ENCODE results near the gene OPN1SW.

The OPN1SW gene

DNA sequence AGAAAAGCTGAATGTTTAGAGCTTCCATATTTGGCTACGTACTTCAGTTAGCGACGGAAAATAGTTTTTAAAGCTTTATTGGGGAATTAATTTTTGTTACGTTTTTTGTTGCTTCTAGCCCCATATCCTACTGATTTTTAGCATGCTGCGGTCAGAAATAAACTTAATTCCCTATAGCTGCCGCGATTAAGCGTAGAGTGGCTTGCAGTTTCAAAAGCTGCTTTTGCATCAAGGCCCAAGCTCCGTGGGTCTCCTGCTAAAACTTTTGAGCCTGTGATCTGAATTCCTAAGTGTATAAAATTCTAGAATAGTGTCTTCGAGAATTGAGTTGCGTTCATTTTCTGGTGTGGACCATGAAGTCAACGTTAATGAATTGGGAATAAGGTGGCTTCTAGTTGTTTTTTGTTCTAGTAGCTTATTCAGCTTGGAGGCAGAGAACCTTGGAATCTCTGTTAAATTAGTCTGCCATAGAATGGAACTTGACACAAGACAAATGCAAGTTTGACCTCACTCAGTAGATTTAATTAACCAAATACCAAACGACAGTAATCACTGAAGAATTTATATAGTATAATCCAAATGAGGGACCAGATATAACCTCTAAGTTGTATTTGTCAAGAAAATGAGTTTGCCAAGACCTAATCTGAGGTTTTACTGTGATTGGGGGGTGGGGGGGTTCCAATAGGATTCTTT is 35.5 kb downstream of the OPN1SW start:
- TF ChIP-seq GATA3 (IDR thresholded peaks at IDR 0.05; ENCODE audit: low read depth, low read length) (no peak), GATA2 (IDR thresholded peaks at IDR 0.05; ENCODE audit: low read depth, low read length) (no peak)

DNA sequence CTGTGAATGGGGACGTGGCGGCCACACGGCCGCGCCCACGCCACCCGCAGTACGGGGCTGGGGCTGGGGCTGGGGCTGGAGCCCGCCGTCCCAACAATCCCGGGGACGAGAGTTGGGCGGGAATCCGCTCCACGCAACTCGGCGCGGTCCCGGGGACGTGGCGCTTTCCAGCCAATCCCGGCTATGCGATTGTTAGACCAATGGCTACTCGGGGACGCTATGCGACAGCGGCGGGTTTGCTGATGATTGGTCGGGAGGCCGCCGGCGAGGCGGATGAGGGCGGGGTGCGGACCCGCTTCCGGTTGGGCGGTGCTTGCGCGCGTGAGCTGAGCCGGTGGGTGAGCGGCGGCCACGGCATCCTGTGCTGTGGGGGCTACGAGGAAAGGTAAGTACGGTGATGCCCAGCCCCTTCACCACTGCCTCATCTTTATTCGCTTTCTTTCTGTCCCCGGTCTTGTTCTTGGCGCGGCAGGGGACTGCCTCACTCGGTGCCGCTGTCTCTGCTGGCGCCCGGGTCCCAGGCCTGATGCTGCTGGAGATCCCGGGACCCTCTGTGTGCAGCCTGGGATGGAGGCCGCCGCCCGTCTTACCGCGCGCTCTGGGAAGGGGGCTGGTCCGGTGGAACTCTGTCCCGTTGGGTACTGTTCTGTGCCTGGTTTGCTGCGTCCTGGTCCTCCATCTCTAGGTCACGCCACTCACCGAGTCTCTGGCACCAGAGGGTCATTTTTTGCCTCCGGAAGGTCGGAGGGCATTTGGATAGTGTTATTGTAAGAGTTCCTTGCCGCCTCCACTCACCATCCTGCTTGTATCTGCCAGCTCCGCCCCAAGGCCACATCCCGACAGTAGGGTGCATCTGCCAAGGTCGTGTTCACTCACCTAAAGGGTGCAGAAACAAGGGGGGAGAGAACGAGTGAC is 36.3 kb downstream of the OPN1SW start, which contains the start of gene CALU:
Gene CALU, plus strand, starts transcription at position 312 of the 915 bp plus-strand sequence. CDS start 9,225 bp downstream, outside the sequence.
- no peak for TF ChIP-seq GATA3 (IDR thresholded peaks at IDR 0.05; ENCODE audit: low read depth, low read length)
- no peak for TF ChIP-seq GATA2 (IDR thresholded peaks at IDR 0.05; ENCODE audit: low read depth, low read length)

DNA sequence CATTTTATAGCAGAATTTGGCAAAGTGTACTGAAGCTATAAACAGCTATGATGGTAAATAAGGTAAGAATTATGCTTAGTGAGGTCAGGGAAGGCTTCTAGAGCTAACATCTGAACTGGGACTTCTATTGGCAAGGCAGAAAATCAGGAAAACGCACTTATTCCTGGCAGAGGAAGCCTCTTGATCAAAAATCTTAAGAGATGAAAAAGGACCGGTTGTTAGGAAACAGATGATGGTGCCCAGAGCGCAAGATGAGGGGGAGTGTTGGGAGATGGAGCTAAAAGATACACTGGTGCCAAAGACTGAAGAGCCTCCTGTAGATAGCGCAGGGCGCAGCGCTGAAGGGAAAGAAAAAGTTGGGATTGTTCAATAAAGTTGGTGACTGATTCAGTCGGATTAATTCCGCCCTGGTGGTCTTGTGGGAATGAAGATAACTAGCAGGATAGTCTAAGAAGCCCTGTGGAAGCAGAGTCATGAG is 37.0 kb downstream of the OPN1SW start:
- TF ChIP-seq GATA3 (IDR thresholded peaks at IDR 0.05; ENCODE audit: low read depth, low read length) (no peak; the same call in 1 of the 2 replicates), GATA2 (IDR thresholded peaks at IDR 0.05; ENCODE audit: low read depth, low read length) (peak; percentile 39)

DNA sequence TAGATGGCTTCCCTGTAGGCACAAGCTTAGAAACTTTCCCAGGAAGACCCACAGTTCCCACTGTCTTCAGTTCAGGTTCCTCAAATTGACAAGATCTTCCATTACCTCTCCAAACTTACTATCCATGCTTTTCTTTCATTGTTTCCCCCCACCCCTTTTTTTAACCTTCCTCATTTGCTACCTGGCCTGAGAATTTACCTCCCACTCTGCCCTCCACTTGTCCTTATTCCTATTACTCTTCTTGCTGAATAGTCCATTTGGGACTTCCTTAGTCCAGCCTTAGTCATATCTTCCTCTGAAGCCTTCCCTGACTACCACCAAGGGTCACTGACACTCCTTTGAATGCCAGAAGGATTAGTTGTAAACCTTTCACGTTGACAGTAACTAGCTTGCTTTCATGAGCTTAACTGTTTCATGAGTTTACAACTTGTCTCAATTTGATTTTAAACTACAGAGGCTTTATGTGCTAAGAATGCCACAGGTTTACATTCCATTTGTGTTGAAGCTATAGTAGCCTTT is 37.7 kb downstream of the OPN1SW start:
- TF ChIP-seq GATA2 (IDR thresholded peaks at IDR 0.05; ENCODE audit: low read depth, low read length) (no peak), GATA3 (IDR thresholded peaks at IDR 0.05; ENCODE audit: low read depth, low read length) (no peak)

DNA sequence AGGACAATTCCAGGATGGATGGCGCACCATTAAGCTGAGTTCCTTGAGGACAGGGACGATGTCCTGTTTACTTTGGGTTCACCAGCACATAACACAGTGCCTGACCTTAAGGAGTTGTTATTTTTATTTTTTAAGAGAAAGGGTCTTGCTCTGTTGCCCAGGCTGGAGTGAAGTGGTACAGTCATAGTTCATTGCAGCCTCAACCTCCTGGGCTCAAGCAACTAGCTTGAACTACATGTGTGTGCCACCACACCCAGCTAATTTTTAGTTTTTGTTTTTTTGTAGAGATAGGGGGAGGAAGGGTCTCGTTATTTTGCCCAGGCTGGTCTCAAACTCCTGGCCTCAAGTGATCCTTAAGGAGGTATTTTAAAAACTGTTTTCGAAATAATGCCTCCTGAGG is 38.2 kb downstream of the OPN1SW start:
- TF ChIP-seq GATA2 (IDR thresholded peaks at IDR 0.05; ENCODE audit: low read depth, low read length) = no peak
- TF ChIP-seq GATA3 (IDR thresholded peaks at IDR 0.05; ENCODE audit: low read depth, low read length) = no peak

DNA sequence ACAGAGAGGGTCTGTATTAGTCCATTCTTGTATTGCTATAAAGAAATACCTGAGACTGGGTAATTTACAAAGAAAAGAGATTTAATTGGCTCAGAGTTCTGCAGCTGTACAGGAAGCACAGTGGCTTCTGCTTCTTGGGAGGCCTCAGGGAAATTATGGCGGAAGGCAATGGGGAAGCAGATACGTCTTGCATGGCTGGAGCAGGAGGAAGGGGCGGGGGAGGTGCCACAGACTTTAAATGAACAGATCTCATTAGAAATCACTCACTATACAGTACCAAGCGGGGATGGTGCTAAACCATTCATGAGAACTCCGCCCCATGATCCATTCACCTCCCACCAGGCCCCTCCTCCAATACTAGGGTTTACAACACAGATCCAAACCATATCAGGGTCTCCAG is 40.2 kb downstream of the OPN1SW start:
- TF ChIP-seq GATA3 (IDR thresholded peaks at IDR 0.05; ENCODE audit: low read depth, low read length) = no peak
- TF ChIP-seq GATA2 (IDR thresholded peaks at IDR 0.05; ENCODE audit: low read depth, low read length) = no peak

DNA sequence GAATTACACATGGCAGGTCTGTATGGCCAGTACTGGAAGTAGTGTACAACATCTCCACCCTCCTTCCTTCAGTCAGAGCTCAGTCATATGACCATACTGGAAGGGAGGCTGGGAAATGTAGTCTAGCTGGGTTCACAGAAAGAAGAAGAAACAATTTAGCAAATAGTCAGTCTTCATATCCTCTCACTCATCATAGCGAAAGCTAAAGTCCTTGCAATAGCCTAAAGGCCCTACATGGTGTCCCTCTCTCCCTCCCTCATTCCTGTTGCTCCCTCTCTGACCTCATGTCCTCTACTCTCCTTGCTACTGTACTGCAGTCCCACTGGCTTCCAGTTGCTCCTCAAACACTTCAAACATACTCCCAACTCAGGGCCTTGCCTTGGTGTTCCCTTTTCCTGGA is 40.7 kb downstream of the OPN1SW start:
- TF ChIP-seq GATA3 (IDR thresholded peaks at IDR 0.05; ENCODE audit: low read depth, low read length) = no peak
- TF ChIP-seq GATA2 (IDR thresholded peaks at IDR 0.05; ENCODE audit: low read depth, low read length) = no peak

DNA sequence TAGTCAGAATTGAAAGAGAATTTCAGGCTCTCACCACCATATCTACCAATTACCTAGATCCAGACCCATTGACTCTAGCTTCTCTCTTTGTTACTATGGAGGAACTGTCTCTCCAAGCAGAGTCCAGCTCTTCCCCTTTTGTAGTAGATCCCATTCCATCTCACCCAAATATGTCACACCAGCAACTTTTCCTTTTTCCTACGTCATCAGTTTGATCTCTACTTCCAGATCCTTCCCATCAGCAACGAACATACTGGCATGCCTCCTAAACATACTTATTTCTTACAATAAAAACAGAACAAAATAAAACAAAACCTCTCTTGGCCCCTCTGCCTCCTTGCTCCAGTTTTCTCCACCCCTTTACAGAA is 42.3 kb downstream of the OPN1SW start:
- TF ChIP-seq GATA2 (IDR thresholded peaks at IDR 0.05; ENCODE audit: low read depth, low read length) (no peak), GATA3 (IDR thresholded peaks at IDR 0.05; ENCODE audit: low read depth, low read length) (no peak)

DNA sequence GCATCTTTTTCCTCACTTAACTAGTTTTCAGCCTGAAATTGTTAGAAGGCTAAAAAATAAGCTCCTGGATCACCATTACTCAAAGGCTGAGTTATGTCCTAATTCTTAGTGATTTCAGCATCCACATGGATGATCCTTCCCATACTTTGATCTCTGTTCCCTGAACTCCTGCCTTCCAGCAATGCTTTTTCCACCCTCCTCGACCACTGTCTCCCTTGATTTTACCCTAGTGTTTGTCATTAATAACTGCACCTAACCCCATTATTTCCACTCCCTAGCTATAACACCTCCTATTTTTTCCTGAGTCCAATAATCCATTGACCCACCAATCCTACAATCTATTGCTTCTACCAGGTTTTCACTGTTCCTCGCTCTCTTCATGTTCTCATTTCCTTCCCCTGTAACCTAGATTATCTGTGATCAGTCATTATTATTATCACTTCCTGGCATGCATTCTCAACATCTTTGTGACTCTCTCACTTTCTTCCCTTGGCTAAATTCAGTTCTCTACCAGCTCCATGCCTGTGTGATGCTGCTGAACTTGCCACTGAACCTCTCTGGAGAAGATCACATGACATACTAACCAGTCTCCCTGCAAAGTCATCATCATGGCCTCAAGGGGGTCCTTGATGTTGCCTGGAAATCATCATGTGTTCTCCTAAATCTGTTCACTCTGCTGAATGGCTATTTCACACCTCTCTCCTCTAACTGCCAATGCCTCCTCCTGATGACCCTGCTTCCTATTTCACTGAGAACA is 42.9 kb downstream of the OPN1SW start:
- TF ChIP-seq GATA2 (IDR thresholded peaks at IDR 0.05; ENCODE audit: low read depth, low read length) (no peak), GATA3 (IDR thresholded peaks at IDR 0.05; ENCODE audit: low read depth, low read length) (no peak)

DNA sequence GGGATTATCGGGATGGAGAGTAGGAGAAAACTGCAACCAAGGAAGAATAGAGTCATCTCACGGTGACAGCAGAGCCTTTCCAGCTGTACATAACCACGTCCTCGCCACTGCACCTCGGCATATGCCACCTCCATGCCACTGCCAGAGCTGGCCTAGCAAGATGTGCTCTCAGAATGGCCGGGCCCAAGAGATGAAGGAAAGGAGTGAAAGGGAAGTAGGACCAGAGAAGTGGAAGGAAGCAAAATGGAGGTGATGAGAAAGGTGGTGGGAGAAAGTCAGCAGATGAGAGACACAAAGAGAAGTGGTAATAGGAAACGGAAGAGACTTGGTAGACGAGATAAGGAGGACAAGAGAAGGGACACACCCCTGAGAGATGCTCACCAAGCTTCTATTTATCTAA is 44.4 kb downstream of the OPN1SW start:
- no peak for TF ChIP-seq GATA3 (IDR thresholded peaks at IDR 0.05; ENCODE audit: low read depth, low read length)
- no peak for TF ChIP-seq GATA2 (IDR thresholded peaks at IDR 0.05; ENCODE audit: low read depth, low read length)

DNA sequence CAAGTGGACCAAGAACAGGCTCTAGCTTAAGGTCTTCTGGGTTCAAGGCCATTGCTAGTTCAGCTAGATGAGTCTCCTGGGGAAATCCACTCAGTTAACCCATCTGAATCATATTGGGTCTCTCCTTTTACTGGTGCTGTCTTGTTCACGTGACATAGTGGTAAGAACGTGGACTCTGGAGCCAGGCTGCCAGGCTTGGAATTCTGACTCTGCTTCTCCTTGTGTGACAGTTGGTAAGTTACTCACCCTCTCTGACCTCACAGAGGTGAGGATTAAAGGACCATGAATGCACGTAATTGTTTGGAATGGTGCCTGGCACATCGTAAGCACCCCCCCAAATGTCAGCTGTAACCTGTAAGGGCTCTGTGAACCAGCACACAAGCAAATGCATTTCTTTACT is 46.1 kb downstream of the OPN1SW start:
- TF ChIP-seq GATA2 (IDR thresholded peaks at IDR 0.05; ENCODE audit: low read depth, low read length) = no peak
- TF ChIP-seq GATA3 (IDR thresholded peaks at IDR 0.05; ENCODE audit: low read depth, low read length) = no peak

DNA sequence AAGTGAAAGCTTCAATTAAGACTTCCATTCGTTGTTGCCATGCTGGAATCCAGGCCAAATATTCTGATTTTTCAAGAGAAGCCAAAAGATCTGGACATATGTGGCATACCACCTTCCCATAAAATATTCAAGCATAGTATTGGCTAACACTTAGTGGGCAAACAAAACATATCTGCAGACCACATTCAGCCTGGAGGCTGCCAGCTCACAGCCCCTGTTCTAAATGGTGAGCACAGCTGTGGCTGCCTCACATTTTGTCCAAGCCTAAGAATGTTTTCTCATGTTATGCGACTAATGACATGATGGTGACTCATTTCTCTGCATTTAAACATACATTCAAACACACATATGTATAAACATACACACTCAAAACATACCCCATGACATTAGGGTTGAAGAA is 47.0 kb downstream of the OPN1SW start:
- TF ChIP-seq GATA2 (IDR thresholded peaks at IDR 0.05; ENCODE audit: low read depth, low read length) (no peak), GATA3 (IDR thresholded peaks at IDR 0.05; ENCODE audit: low read depth, low read length) (no peak)

DNA sequence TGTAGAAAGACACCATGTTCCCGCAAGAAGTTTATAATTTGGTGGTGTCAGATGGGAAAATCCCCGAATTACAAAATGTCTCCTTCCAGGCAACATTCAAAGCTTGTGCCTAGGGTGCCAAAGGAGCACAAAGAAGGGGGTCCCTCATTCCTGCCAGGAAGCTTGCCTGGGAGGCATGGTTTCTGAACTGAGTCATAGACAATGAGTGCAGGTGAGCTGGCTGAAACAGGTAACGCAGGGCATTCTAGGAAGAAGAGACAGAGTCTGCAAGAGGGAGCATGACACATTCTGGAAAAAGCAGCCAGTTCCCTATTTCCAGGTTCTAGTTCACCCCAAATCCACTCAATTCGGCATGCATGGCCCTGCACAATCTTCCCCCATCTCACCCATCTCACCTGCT is 48.4 kb downstream of the OPN1SW start:
- TF ChIP-seq GATA2 (IDR thresholded peaks at IDR 0.05; ENCODE audit: low read depth, low read length) (no peak), GATA3 (IDR thresholded peaks at IDR 0.05; ENCODE audit: low read depth, low read length) (no peak)

DNA sequence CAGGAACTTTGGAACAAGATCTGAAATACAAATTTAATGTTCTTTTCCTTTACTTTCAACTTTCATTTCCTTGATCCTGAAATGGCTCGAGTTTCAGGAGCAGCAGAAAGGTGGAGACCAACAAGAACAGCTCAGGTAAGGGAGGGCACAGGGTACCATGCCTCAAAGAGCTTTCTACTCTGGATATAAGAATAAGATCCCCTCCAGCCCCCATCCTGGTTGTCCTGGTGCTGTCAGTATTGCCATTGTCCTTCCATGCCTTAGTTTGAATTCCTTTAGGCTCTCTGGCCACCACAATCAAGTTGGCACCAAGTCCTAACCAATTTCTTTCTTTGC is 48.9 kb downstream of the OPN1SW start:
- TF ChIP-seq GATA2 (IDR thresholded peaks at IDR 0.05; ENCODE audit: low read depth, low read length) (no peak), GATA3 (IDR thresholded peaks at IDR 0.05; ENCODE audit: low read depth, low read length) (no peak)

All from SH-SY5Y (cell line).